ENCODE data around the gene ADCY1.

ADCY1 gene

GRCh38 chr7:45695249-45695995 lies 121.3 kb downstream of the ADCY1 start:
- no peak for DNase-seq (ENCODE audit: low spot score)

GRCh38 chr7:45696476-45696875 lies 122.3 kb downstream of the ADCY1 start:
- no peak for DNase-seq (ENCODE audit: low spot score)

GRCh38 chr7:45697576-45698136 lies 123.5 kb downstream of the ADCY1 start:
- DNase-seq (ENCODE audit: low spot score): no peak

- DNase-seq (ENCODE audit: low spot score): no peak
Observed at GRCh38 chr7:45698303-45699014, 124.3 kb downstream of the ADCY1 start.

GRCh38 chr7:45699015-45699309 lies 124.8 kb downstream of the ADCY1 start:
- DNase-seq (ENCODE audit: low spot score): no peak

- DNase-seq (ENCODE audit: low spot score): no peak
Observed at GRCh38 chr7:45699726-45700390, 125.7 kb downstream of the ADCY1 start.

- DNase-seq (ENCODE audit: low spot score): no peak
Observed at GRCh38 chr7:45700556-45700955, 126.4 kb downstream of the ADCY1 start.

GRCh38 chr7:45701701-45702510 lies 127.7 kb downstream of the ADCY1 start:
- DNase-seq (ENCODE audit: low spot score): no peak

- DNase-seq (ENCODE audit: low spot score): no peak
Observed at GRCh38 chr7:45702751-45703150, 128.6 kb downstream of the ADCY1 start.

GRCh38 chr7:45703373-45703821 lies 129.2 kb downstream of the ADCY1 start:
- DNase-seq (ENCODE audit: low spot score): no peak

- no peak for DNase-seq (ENCODE audit: low spot score)
Observed at GRCh38 chr7:45703911-45704682, 129.9 kb downstream of the ADCY1 start.

- DNase-seq (ENCODE audit: low spot score): no peak
Observed at GRCh38 chr7:45704683-45705016, 130.5 kb downstream of the ADCY1 start.

GRCh38 chr7:45708046-45708950 lies 134.1 kb downstream of the ADCY1 start:
- no peak for DNase-seq (ENCODE audit: low spot score)

GRCh38 chr7:45709168-45710042 lies 135.2 kb downstream of the ADCY1 start:
- no peak for DNase-seq (ENCODE audit: low spot score)

- DNase-seq (ENCODE audit: low spot score): no peak
Observed at GRCh38 chr7:45710271-45711160, 136.3 kb downstream of the ADCY1 start.

GRCh38 chr7:45711161-45711490 lies 137.0 kb downstream of the ADCY1 start:
- DNase-seq (ENCODE audit: low spot score): no peak

- DNase-seq (ENCODE audit: low spot score): no peak
Observed at GRCh38 chr7:45712057-45712689, 138.0 kb downstream of the ADCY1 start.

All from germinal center (tissue), 1 donor.